ENCODE measurements around the gene ZBTB7A.

- TF ChIP-seq CTCF (IDR thresholded peaks at IDR 0.05) (no peak), EP300 (IDR thresholded peaks at IDR 0.05) (no peak), POLR2AphosphoS5 (IDR thresholded peaks at IDR 0.05) (no peak), POLR2A (IDR thresholded peaks at IDR 0.05) (no peak)
Measured at GRCh38 chr19:4095488-4095844, 28.8 kb upstream of the ZBTB7A start.
